Calu3 (cell line): ENCODE results near the gene CELSR1. TPM values are rescaled to one million over a fixed set of nuclear protein-coding genes. Genes with fewer than 3 reads are reported as not detected.

Source experiments
- BruUV-seq: library from RNA; stranded (reverse); fragments of 400-500 nt; replicated peaks from 2 replicates; lab custom pipeline; 2021; lab: Mats Ljungman, UMichigan
- CTCF ChIA-PET: fragments of 300-600 bp; sonication (Branson Sonifier 250); formaldehyde crosslinking; loops from one replicate; lab custom pipeline; 2022; ENCODE audit warnings: antibody characterized with exemption; lab: Charles Lee
- DNase-seq: peaks from one replicate; pipeline ENCODE4 v3.0.0; 2022
- H3K27ac Mint-ChIP-seq: one replicate; pipeline ENCODE4 v1.8.0; 2022; ENCODE audit warnings: mixed read lengths; ENCODE audit not compliant: unreplicated experiment
- H3K27me3 Mint-ChIP-seq: one replicate; pipeline ENCODE4 v1.8.0; 2022; ENCODE audit warnings: mixed read lengths; ENCODE audit not compliant: unreplicated experiment
- H3K36me3 Mint-ChIP-seq: one replicate; pipeline ENCODE4 v1.8.0; 2022; ENCODE audit warnings: mild to moderate bottlenecking, moderate library complexity, mixed read lengths; ENCODE audit not compliant: insufficient read depth, unreplicated experiment
- H3K4me1 Mint-ChIP-seq: one replicate; pipeline ENCODE4 v1.8.0; 2022; ENCODE audit warnings: mild to moderate bottlenecking, low read depth, mixed read lengths; ENCODE audit not compliant: unreplicated experiment
- H3K4me3 Mint-ChIP-seq: one replicate; pipeline ENCODE4 v1.8.0; 2022; ENCODE audit warnings: mild to moderate bottlenecking, low read depth, moderate library complexity, mixed read lengths; ENCODE audit not compliant: unreplicated experiment
- H3K9me3 Mint-ChIP-seq: one replicate; pipeline ENCODE4 v1.8.0; 2022; ENCODE audit warnings: low read depth, mixed read lengths; ENCODE audit not compliant: unreplicated experiment
- CTCF ChIP-seq: fragments of 200-600 bp; IDR thresholded peaks from one replicate; pipeline ENCODE4 v1.8.0; 2022; ENCODE audit warnings: antibody characterized with exemption; ENCODE audit not compliant: unreplicated experiment
- intact Hi-C: fragments of 100-400 bp; cut with micrococcal nuclease; formaldehyde crosslinking; loops from one replicate; pipeline ENCODE4 v1.10.0; 2022; ENCODE audit not compliant: unreplicated experiment
- total RNA-seq: library from RNA; stranded (reverse); gene quantifications from 2 replicates; pipeline ENCODE4 v1.2.3, GENCODE V29; 2022

CELSR1 gene
- total RNA-seq, 1 experiment from 2014 or later: 45.5 TPM

DNA sequence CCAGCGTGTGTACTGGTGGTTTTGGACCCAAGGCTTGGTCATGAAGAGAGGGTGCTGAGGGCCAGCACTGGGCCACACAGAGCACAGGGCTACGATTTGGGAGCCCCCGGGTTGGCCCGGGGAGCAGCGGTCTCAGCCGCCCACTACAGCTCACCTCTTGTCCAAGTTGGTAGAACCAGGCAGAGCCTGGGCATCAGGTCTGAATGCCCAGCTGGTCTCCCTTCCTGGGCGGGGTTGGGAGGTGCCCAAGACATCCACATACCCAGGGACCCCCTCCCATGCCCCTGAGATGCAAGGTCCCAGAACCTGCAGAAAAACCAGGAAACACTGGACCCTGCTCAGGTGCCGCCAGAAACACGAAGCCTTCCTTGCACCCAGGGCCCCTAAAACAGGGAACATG, 18.0 kb downstream of the CELSR1 start:
- Mint-ChIP-seq H3K27me3 (no peaks in the 10 kb centered on the region), H3K36me3 (peaks cover 5% of the 10 kb centered on the region), H3K27ac (no peak overlapping the region), H3K4me3 (no peak overlapping the region), H3K4me1 (no peaks in the 10 kb centered on the region), H3K9me3 (no peaks in the 10 kb centered on the region)
- DNase-seq: no peak
- BruUV-seq: no TSS peak
- intact Hi-C loops: no loop called here
- no peak for TF ChIP-seq CTCF
- CTCF ChIA-PET: no interaction called here

DNA sequence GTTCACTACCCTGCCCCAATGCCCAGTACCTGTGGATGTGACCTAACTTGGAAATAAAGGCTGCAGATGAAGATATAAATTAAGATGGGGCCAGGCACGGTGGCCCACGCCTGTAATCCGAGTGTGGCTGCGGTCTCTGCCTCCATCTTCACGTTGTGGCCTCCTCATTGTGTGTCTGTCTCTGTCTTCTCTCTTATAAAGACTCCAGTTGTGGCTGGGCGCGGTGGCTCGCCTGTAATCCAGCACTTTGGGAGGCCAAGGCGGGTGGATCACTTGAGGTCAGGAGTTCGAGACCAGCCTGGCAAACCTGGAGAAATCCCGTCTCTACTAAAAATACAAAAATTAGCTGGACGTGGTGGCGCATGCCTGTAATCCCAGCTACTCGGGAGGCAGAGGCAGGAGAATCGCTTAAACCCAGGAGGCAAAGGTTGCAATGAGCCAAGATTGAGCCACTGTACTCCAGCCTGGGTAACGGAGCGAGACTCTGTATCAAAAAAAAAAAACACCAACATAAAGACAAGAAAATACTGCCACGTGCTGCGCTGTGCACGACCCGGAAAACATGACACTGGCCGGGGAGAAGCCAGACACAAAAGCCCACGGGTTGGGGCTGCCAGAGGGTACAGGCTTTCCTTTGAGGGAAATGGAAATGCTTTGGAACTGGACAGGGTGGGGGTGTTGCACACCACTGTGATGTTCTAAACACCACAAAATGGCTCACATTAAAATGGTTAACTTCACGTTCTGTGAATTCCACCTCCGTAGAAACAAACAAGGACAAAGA, 18.7 kb downstream of the CELSR1 start:
- DNase-seq: no peak
- peaks cover 5% of the 10 kb centered on the region for H3K36me3 Mint-ChIP-seq
- H3K4me3 Mint-ChIP-seq: no peak overlapping the region
- TF ChIP-seq CTCF: no peak
- no peak overlapping the region for H3K27ac Mint-ChIP-seq
- H3K27me3 Mint-ChIP-seq: no peaks in the 10 kb centered on the region
- no peaks in the 10 kb centered on the region for H3K4me1 Mint-ChIP-seq
- no TSS peak for BruUV-seq
- CTCF ChIA-PET: no interaction called here
- no peaks in the 10 kb centered on the region for H3K9me3 Mint-ChIP-seq
- intact Hi-C loops: no loop called here

- no peaks in the 10 kb centered on the region for H3K4me1 Mint-ChIP-seq
- TF ChIP-seq CTCF: no peak
- H3K27ac Mint-ChIP-seq: no peak overlapping the region
- CTCF ChIA-PET: no interaction called here
- peaks cover 5% of the 10 kb centered on the region for H3K36me3 Mint-ChIP-seq
- H3K27me3 Mint-ChIP-seq: no peaks in the 10 kb centered on the region
- no peak overlapping the region for H3K4me3 Mint-ChIP-seq
- intact Hi-C loops: no loop called here
- no peaks in the 10 kb centered on the region for H3K9me3 Mint-ChIP-seq
- no TSS peak for BruUV-seq
- DNase-seq: no peak
Measured at GRCh38 chr22:46518038-46518437, 19.4 kb downstream of the CELSR1 start.

DNA sequence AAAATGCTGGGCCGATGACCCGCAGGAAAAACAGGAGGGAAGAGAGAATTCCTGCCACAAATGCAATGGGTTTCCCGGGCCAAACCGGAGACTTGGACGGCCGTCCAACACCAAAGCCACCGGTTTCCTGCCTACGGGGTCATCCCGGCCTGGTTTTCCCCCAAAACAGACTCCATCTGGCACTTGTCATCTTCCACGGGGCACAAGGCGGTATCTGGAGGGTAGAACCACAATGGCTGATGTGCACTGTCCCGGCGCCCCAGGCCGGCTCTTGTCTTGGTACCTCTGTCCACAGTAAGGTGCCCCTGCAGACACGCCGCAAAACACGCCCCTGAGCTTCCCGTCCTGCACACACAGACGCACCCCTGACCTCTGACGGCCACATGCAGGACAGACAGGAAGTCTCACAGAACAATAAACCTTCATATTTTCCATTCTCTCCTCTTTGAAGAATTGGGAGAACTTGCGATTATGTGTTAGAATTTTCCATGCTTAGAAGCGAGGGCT, 20.1 kb downstream of the CELSR1 start:
- no peaks in the 10 kb centered on the region for H3K27me3 Mint-ChIP-seq
- intact Hi-C loops: no loop called here
- H3K36me3 Mint-ChIP-seq: peaks cover 5% of the 10 kb centered on the region
- CTCF ChIA-PET: no interaction called here
- no TSS peak for BruUV-seq
- no peaks in the 10 kb centered on the region for H3K9me3 Mint-ChIP-seq
- no peak for TF ChIP-seq CTCF
- DNase-seq: no peak
- no peak overlapping the region for H3K4me3 Mint-ChIP-seq
- H3K27ac Mint-ChIP-seq: no peak overlapping the region
- H3K4me1 Mint-ChIP-seq: no peaks in the 10 kb centered on the region
